ENCODE data around the gene DHCR24.
"Not testable (repeated sequence)": the region's sequence is repeated elsewhere in the genome, so short reads cannot be mapped to it uniquely, and the experiment has no call there.

DHCR24 gene

DNA sequence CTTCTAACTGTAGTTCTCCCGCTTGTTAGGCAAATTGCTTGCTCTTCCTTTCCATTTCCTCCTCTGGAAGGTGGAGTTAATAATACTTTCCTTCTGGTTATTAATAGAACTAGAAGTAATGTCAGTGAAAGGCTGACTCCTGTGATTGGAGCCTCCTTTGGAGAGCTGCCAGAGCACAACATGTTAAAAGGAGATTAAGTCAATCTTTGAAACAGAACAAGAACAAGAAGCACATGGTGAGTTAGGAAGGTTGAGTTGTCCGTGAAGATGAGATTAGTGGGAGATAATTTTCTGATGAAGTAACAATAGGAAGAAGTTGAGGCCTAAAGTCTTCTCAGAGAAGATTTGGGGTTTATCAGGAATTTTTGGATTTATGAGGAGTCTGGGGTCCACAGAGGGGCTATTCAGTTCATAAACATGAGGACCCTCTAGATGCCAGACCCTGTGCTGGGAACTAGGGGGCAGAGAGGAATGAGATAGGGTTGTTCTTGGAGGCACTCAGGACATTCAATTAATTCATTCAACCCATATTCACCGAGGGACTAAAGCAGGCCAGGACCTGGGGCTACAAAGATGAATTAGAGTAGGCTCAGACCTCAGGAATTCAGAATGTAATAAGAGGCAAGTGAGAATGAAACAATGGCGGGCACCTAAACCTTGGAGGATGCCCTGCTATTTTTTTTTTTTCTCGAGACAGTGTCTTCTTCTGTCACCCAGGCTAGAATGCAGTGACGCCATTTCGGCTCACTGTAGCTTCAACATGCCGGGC is 40.7 kb upstream of the DHCR24 start:
- H3K4me3 ChIP-seq (ENCODE audit: low read length): no peak overlapping the region
- peak; percentile 56 for DNase-seq (ENCODE audit: low read depth)
- TF ChIP-seq, protein P1, sequence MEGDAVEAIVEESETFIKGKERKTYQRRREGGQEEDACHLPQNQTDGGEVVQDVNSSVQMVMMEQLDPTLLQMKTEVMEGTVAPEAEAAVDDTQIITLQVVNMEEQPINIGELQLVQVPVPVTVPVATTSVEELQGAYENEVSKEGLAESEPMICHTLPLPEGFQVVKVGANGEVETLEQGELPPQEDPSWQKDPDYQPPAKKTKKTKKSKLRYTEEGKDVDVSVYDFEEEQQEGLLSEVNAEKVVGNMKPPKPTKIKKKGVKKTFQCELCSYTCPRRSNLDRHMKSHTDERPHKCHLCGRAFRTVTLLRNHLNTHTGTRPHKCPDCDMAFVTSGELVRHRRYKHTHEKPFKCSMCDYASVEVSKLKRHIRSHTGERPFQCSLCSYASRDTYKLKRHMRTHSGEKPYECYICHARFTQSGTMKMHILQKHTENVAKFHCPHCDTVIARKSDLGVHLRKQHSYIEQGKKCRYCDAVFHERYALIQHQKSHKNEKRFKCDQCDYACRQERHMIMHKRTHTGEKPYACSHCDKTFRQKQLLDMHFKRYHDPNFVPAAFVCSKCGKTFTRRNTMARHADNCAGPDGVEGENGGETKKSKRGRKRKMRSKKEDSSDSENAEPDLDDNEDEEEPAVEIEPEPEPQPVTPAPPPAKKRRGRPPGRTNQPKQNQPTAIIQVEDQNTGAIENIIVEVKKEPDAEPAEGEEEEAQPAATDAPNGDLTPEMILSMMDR (conservative IDR thresholded peaks at IDR 0.05; ENCODE audit: low read length): no peak

DNA sequence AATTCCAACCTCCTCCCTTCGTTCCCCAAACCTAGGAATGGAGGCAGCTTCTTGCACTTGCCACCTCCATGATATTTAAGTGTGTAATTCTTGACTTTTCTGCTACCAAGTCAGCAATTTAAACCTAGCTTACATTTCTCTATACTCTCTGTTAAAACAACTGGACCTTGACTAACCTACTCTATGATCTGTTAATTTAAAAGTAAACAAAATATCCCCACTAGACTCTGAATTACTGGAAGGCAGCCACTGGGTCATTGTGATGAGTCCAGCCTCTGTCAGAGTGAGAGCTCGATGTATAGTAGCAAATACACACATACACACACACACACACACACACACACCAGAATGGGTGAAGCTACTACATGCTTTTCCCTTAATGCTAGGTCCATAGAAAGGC is 40.0 kb upstream of the DHCR24 start:
- TF ChIP-seq, protein P1 (conservative IDR thresholded peaks at IDR 0.05; ENCODE audit: low read length): no peak
- H3K4me3 ChIP-seq (ENCODE audit: low read length): no peak overlapping the region
- DNase-seq (ENCODE audit: low read depth): no peak

DNA sequence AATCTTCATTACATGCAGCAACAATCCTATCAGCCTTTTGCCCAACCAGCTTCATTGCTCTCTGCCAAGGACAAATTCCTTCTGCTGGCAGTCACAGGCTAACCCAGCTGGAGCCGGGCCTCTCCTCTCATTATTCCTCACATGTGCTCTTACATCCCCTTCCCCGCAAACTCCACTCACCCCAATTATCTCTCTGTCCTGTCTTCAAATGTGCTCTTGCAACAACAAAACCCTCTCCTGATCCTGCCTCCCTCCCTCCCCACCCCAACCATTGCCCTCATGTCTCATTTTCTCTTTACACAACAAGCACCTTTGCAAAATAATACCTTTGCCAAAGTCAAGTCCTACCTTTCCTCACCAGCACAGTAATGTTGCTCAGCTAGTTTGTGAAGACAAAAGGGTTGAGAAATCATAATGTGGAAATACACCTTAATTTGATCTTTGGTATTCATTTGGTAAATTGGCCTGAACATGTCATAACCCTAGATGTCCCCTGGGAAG is 36.0 kb upstream of the DHCR24 start:
- H3K4me3 ChIP-seq (ENCODE audit: low read length): no peak overlapping the region
- peak; percentile 74 for DNase-seq (ENCODE audit: low read depth)

DNA sequence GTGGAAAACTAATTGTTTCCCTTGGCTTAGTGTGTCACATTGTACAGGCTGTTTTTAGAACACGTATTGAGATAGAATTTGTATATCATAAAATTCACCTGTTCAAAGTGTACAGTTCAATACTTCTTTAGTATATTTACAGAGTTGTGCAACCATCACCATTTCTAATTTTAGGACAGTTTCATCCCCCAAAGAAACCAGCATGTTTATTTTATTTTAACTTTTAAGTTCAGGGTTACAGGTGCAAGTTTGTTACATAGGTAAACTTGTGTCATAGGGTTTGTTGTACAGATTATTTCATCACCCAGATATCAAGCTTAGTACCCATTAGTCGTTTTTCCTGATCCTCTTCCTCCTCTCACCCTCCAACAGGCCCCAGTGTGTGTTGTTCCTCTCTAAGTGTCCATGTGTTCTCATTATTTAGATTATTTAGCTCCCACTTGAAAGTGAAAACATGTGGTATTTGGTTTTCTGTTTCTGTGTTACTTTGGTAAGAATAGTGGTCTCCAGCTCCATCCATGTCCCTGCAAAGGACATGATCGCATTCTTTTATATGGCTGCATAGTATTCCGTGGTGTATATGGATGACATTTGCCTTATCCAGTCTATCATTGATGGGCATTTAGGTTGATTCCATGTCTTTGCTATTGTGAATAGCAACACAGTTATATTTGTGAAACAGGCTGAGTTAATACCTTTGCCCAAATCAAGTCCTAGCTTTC is 35.2 kb upstream of the DHCR24 start:
- TF ChIP-seq, protein P1 (conservative IDR thresholded peaks at IDR 0.05; ENCODE audit: low read length): no peak
- no peak for DNase-seq (ENCODE audit: low read depth)
- H3K4me3 ChIP-seq (ENCODE audit: low read length): no peak overlapping the region

More for the DNA sequence above, 36.0 kb upstream of the DHCR24 start:
- TF ChIP-seq, protein P1 (conservative IDR thresholded peaks at IDR 0.05; ENCODE audit: low read length): no peak

DNA sequence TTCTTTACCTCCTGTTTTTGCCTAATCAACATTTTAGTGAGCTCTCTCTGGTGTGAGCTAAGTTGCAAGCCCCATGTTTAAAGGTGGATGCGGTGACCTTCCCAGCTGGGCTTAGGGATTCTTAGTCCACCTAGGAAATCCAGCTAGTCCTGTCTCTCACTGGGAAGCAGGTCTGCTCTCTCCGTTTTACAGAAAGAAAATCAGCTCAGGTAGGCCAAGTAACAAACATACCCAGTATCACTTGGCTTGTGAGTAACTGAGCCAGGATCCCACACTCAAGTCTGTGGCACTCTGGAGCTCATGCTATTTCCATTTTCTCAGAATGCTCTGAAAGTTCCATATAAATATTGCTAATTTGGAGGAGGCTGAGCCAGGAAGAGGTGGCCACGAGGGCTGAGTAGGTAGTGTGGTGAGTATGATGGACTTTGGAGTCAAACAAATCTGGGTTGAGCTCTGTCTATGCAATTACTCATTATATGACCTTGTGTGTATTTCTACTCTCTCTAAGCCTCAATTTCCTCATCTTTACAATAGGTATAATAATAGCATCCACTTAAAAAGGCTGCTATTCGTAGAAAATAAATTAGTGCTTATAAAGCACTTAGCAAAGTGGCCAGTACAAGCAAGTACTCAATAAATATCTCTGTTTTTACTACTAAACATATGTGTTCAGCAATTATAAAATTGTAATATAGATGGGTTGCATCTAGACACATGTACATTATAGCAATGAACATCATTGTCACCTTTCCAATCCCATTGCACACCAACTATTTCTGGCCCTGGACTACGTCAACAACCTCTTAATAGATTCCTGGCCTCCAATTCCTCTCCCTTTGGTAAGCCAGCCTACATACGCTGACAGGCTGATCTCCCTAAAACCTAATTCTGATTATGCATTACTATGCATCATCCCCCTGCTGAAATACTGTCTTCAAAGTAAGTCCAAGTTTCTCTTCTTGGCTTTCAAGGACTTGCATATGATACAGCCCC is 32.7 kb upstream of the DHCR24 start:
- TF ChIP-seq, protein P1 (conservative IDR thresholded peaks at IDR 0.05; ENCODE audit: low read length): no peak
- H3K4me3 ChIP-seq (ENCODE audit: low read length): no peak overlapping the region
- no peak for DNase-seq (ENCODE audit: low read depth)

DNA sequence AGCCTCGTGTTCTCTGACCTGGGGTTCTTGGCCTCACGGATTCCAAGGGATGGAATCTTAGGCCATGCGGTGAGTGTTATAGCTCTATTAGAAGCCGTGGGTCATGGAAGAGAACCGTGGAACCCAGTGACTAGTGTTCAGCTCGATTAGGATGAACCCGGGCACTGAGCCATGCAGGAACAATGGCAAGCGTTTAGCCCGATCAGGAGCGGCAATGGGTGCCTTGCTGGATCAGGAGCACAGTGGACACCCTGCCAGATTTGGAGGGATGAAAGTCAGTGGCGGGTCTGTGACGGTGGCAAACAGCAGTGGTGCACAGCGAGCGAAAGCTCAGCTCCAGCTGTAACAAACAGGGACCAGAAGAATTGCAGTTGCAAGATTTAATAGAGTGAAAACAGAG is 24.1 kb upstream of the DHCR24 start:
- DNase-seq (ENCODE audit: low read depth); H3K4me3 ChIP-seq (ENCODE audit: low read length): not testable (repeated sequence)

DNA sequence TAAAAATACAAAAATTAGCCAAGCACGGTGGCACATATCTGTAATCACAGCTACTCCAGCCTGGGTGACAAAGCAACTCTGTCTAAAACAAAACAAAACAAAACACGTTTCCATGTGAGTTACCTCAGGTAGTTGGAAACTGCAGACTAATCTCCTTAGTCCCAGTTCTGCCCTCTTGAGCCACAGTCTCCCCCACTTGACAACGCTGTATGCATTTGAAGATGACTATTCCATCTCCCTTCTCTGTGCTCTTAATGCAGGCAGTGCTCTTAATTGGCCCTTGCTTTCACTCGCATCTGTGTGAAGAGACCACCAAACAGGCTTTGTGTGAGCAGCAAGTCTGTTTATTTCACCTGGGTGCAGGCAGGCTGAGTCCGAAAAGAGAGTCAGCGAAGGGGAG is 19.6 kb upstream of the DHCR24 start:
- DNase-seq (ENCODE audit: low read depth): no peak
- TF ChIP-seq, protein P1 (conservative IDR thresholded peaks at IDR 0.05; ENCODE audit: low read length): no peak
- H3K4me3 ChIP-seq (ENCODE audit: low read length): no peak overlapping the region
